Skeletal muscle tissue (tissue), 5 donors: ENCODE data around the gene TMIGD1. TPM values are rescaled to one million over a fixed set of nuclear protein-coding genes. Genes with fewer than 3 reads are reported as not detected.

Experiments used
- H3K27ac ChIP-seq: one replicate; pipeline ENCODE4 v1.7.0; 2013; ENCODE audit warnings: mild to moderate bottlenecking, low read depth, low read length, inconsistent platforms
- H3K27me3 ChIP-seq, 3 donors: one replicate each; pipeline ENCODE4 v1.7.0; 2013; ENCODE audit warnings: low read length in 3 of 3; ENCODE audit not compliant: control insufficient read depth in 3 of 3, insufficient read depth in 3 of 3
- H3K36me3 ChIP-seq, 3 donors: one replicate each; pipeline ENCODE4 v1.7.0; 2013; ENCODE audit warnings: low read length in 3 of 3; ENCODE audit not compliant: control insufficient read depth in 3 of 3, insufficient read depth in 3 of 3
- H3K4me1 ChIP-seq, 3 donors: one replicate each; pipeline ENCODE4 v1.7.0; 2013; ENCODE audit warnings: low read length in 3 of 3, mild to moderate bottlenecking in 3 of 3; ENCODE audit not compliant: control insufficient read depth in 3 of 3, insufficient read depth in 3 of 3
- H3K4me3 ChIP-seq, 3 donors: one replicate each; pipeline ENCODE4 v1.7.0; 2013; ENCODE audit warnings: low read length in 3 of 3
- H3K9ac ChIP-seq, 3 donors: one replicate each; pipeline ENCODE4 v1.7.0; 2013; ENCODE audit warnings: low read length in 3 of 3, mild to moderate bottlenecking in 3 of 3, moderate library complexity in 2 of 3, low read depth in 1 of 3
- H3K9me3 ChIP-seq, 3 donors: one replicate each; pipeline ENCODE4 v1.7.0; 2013; ENCODE audit warnings: low read length in 3 of 3; ENCODE audit not compliant: control insufficient read depth in 3 of 3
- small RNA-seq: library from RNA; depleted of rRNA; stranded (forward); fragments of <200 nt; gene quantifications from one replicate; pipeline ENCODE3, GENCODE V24; 2014
- total RNA-seq: library from RNA; depleted of rRNA; stranded (reverse); fragments of >200 nt; gene quantifications from one replicate; pipeline ENCODE4 v1.2.3, GENCODE V29; 2014
- donor health status: Osteomylitis.

The TMIGD1 gene
- total RNA-seq, 1 donor from 2014 or later = not detected

- no peaks in the 10 kb centered on the region for H3K9me3 ChIP-seq
- no peaks in the 10 kb centered on the region for H3K27me3 ChIP-seq
- H3K4me1 ChIP-seq = no peaks in the 10 kb centered on the region
- H3K9ac ChIP-seq = no peak overlapping the region
- H3K36me3 ChIP-seq = peaks cover 18 to 38% (median 38%) of the 10 kb centered on the region in 3 donors
- H3K4me3 ChIP-seq = no peak overlapping the region
- H3K27ac ChIP-seq = no peak overlapping the region
These were observed 60.5 kb downstream of the TMIGD1 start for GRCh38 chr17:30273373-30273772.

DNA sequence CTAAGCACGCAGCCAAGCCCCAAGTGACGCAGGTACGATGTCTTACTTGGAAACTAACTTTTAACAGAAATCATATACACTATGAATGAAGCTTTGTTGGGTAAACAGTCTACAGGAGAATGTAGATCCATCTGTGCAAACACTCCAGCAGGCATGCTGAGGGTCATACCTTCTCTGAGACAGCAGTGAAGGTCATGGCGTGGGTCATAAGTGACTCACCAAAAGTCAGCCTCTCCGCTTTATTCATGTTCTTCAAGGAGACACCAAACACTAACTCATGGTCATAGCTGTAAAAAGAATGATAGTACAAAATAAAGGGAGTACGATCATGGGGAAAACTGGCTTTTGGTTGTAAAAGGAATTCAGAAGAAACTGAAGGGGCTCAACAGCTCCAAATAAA is 62.8 kb downstream of the TMIGD1 start:
- no peak overlapping the region for H3K9ac ChIP-seq
- H3K27ac ChIP-seq = no peak overlapping the region
- H3K4me1 ChIP-seq = no peaks in the 10 kb centered on the region
- H3K9me3 ChIP-seq = no peaks in the 10 kb centered on the region
- H3K36me3 ChIP-seq = peaks cover 24 to 47% (median 38%) of the 10 kb centered on the region in 3 donors
- H3K4me3 ChIP-seq = no peak overlapping the region
- no peaks in the 10 kb centered on the region for H3K27me3 ChIP-seq

GRCh38 chr17:30267625-30268024 is 66.2 kb downstream of the TMIGD1 start:
- Histone ChIP-seq H3K4me1 (peaks cover 0 to 8% (median 0%) of the 10 kb centered on the region in 3 donors), H3K9me3 (no peaks in the 10 kb centered on the region), H3K27me3 (no peaks in the 10 kb centered on the region), H3K36me3 (peaks cover 21 to 50% (median 35%) of the 10 kb centered on the region in 3 donors), H3K9ac (no peak overlapping the region), H3K27ac (no peak overlapping the region), H3K4me3 (no peak overlapping the region)

Small RNAs within 50 kb of the gene (small RNA-seq; reads per million reads assigned to genes)
- not detected for gene RF00019
- not detected for gene RNU6-1267P
- 0.09 reads per million for gene RNU6-990P

Other genes starting within 250 kb of the TMIGD1 start
- gene NSRP1, start 217.2 kb downstream of the TMIGD1 start, total RNA-seq = 7.8 TPM
- 1.6 TPM for gene SLC6A4, start 98.4 kb downstream of the TMIGD1 start, total RNA-seq
- 37.1 TPM for gene BLMH, start 42.1 kb downstream of the TMIGD1 start, total RNA-seq
- 41.8 TPM for gene CPD, start 44.9 kb upstream of the TMIGD1 start, total RNA-seq
- gene GOSR1, start 143.4 kb upstream of the TMIGD1 start, total RNA-seq = 24.5 TPM